Breast epithelium (tissue), 4 donors: ENCODE measurements around the gene FKBP6. TPM values are rescaled to one million over a fixed set of nuclear protein-coding genes. Genes with fewer than 3 reads are reported as not detected.

Experiments used
- DNase-seq, 2 donors: peaks; one replicate each; pipeline ENCODE4 v3.0.0-alpha.2; 2019; ENCODE audit warnings: low spot score in 2 of 2
- H3K27ac ChIP-seq, 2 donors: fragments of 200-600 bp; sonication (generic) in 1 of 2; one replicate each; pipeline ENCODE4 v1.5.1; 2016 to 2019; ENCODE audit warnings: mild to moderate bottlenecking in 1 of 2
- H3K27me3 ChIP-seq, 2 donors: fragments of 200-600 bp; sonication (generic) in 1 of 2; one replicate each; pipeline versions ENCODE4 v1.5.1 to v1.6.0; 2017 to 2019; ENCODE audit warnings: control low read depth in 1 of 2, mild to moderate bottlenecking in 1 of 2
- H3K36me3 ChIP-seq: fragments of 200-600 bp; one replicate; pipeline ENCODE4 v1.5.1; 2019
- H3K4me1 ChIP-seq, 2 donors: fragments of 200-600 bp; sonication (generic); one replicate each; pipeline ENCODE4 v1.5.1; 2016 to 2019; ENCODE audit warnings: control low read depth in 1 of 2
- H3K4me3 ChIP-seq, 3 donors: fragments of 200-600 bp; sonication (generic); 1 replicate in 2 of 3; 2 replicates in 1 of 3; pipeline ENCODE4 v1.5.1; 2016 to 2019; ENCODE audit warnings: mild to moderate bottlenecking in 3 of 3, moderate library complexity in 2 of 3
- H3K9me3 ChIP-seq, 2 donors: fragments of 200-600 bp; sonication (generic) in 1 of 2; one replicate each; pipeline ENCODE4 v1.5.1; 2016 to 2019; ENCODE audit warnings: control low read depth in 1 of 2
- POLR2A ChIP-seq: fragments of 450-650 bp; IDR thresholded peaks from one replicate; pipeline ENCODE4 v1.6.1; 2016; ENCODE audit warnings: antibody characterized with exemption, mild to moderate bottlenecking, moderate library complexity
- POLR2AphosphoS5 ChIP-seq, 3 donors: sonication (generic); formaldehyde crosslinking; IDR thresholded peaks; one replicate each; pipeline ENCODE4 v1.6.1; 2017; ENCODE audit warnings: antibody characterized with exemption in 3 of 3
- intact Hi-C: fragments of 100-400 bp; cut with DNase I; formaldehyde crosslinking; loops from one replicate; pipeline ENCODE4 v1.15.1; 2023; ENCODE audit warnings: low total_unique reads
- total RNA-seq, 3 donors: library from RNA; depleted of rRNA; stranded (reverse); fragments of >200 nt; gene quantifications; one replicate each; pipeline ENCODE4 v1.1.0, GENCODE V29; 2016
- TF ChIP-seq, protein P1 (sequence below), 3 donors: fragments of 450-650 bp; IDR thresholded peaks; one replicate each; pipeline ENCODE4 v1.5.1; 2016 to 2017; ENCODE audit warnings: antibody characterized with exemption in 3 of 3, mild to moderate bottlenecking in 3 of 3, moderate library complexity in 3 of 3

FKBP6 gene
- total RNA-seq, 3 donors from 2014 or later: not detected

- Histone ChIP-seq H3K36me3 (no peaks in the 10 kb centered on the region), H3K27me3 (no peaks in the 10 kb centered on the region), H3K9me3 (no peaks in the 10 kb centered on the region), H3K4me3 (no peak overlapping the region), H3K4me1 (no peaks in the 10 kb centered on the region), H3K27ac (no peak overlapping the region)
- intact Hi-C loops: no loop called here
- TF ChIP-seq, protein P1, sequence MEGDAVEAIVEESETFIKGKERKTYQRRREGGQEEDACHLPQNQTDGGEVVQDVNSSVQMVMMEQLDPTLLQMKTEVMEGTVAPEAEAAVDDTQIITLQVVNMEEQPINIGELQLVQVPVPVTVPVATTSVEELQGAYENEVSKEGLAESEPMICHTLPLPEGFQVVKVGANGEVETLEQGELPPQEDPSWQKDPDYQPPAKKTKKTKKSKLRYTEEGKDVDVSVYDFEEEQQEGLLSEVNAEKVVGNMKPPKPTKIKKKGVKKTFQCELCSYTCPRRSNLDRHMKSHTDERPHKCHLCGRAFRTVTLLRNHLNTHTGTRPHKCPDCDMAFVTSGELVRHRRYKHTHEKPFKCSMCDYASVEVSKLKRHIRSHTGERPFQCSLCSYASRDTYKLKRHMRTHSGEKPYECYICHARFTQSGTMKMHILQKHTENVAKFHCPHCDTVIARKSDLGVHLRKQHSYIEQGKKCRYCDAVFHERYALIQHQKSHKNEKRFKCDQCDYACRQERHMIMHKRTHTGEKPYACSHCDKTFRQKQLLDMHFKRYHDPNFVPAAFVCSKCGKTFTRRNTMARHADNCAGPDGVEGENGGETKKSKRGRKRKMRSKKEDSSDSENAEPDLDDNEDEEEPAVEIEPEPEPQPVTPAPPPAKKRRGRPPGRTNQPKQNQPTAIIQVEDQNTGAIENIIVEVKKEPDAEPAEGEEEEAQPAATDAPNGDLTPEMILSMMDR (IDR thresholded peaks at IDR 0.05): no peak
- TF ChIP-seq POLR2AphosphoS5 (IDR thresholded peaks at IDR 0.05): no peak
- no peak for TF ChIP-seq POLR2A
- DNase-seq: no peak
Observed at GRCh38 chr7:73332447-73332846, 4.5 kb downstream of the FKBP6 start.

GRCh38 chr7:73338321-73338720, 10.4 kb downstream of the FKBP6 start:
- Histone ChIP-seq H3K9me3 (no peaks in the 10 kb centered on the region), H3K36me3 (no peaks in the 10 kb centered on the region), H3K27ac (no peak overlapping the region), H3K4me1 (no peaks in the 10 kb centered on the region), H3K4me3 (no peak overlapping the region), H3K27me3 (no peaks in the 10 kb centered on the region)
- TF ChIP-seq POLR2A: no peak
- intact Hi-C loops: no loop called here
- no peak for DNase-seq

DNA sequence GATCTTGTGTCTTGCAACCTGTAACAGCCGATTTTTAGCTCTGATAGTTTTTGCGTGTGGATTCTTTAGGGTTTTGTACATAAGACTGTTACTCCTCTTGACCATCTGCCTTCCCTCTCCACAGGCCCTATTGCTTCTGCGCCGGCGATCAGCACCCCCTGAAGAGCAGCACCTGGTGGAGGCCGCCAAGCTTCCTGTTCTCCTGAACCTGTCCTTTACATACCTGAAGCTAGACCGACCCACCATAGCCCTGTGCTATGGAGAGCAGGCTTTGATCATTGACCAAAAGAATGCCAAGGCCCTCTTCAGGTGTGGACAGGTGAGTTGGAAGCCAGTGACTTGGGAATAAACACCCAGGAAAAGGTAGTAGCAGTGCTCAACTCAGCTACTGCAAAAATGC, 12.6 kb downstream of the FKBP6 start:
- no peaks in the 10 kb centered on the region for H3K9me3 ChIP-seq
- H3K36me3 ChIP-seq: no peaks in the 10 kb centered on the region
- intact Hi-C loops: no loop called here
- no peak overlapping the region for H3K4me3 ChIP-seq
- no peaks in the 10 kb centered on the region for H3K4me1 ChIP-seq
- DNase-seq: no peak
- TF ChIP-seq POLR2AphosphoS5 (IDR thresholded peaks at IDR 0.05): no peak
- TF ChIP-seq POLR2A: no peak
- TF ChIP-seq, protein P1 (IDR thresholded peaks at IDR 0.05): no peak
- no peaks in the 10 kb centered on the region for H3K27me3 ChIP-seq
- no peak overlapping the region for H3K27ac ChIP-seq

- H3K36me3 ChIP-seq: no peaks in the 10 kb centered on the region
- H3K9me3 ChIP-seq: no peaks in the 10 kb centered on the region
- TF ChIP-seq, protein P1 (IDR thresholded peaks at IDR 0.05): no peak
- TF ChIP-seq POLR2AphosphoS5 (IDR thresholded peaks at IDR 0.05) (no peak), POLR2A (no peak)
- DNase-seq: no peak
- no peaks in the 10 kb centered on the region for H3K4me1 ChIP-seq
- H3K4me3 ChIP-seq: no peak overlapping the region
- intact Hi-C loops: no loop called here
- no peaks in the 10 kb centered on the region for H3K27me3 ChIP-seq
- H3K27ac ChIP-seq: no peak overlapping the region
Observed at GRCh38 chr7:73341877-73342276, 13.9 kb downstream of the FKBP6 start.

- Histone ChIP-seq H3K9me3 (no peaks in the 10 kb centered on the region), H3K27ac (no peak overlapping the region), H3K27me3 (no peaks in the 10 kb centered on the region), H3K4me1 (no peaks in the 10 kb centered on the region), H3K36me3 (no peaks in the 10 kb centered on the region), H3K4me3 (peak overlapping the region; percentile 2 to 47 (median 27))
- intact Hi-C loops: no loop called here
- DNase-seq: no peak
- TF ChIP-seq, protein P1 (IDR thresholded peaks at IDR 0.05): peak in 2 of 3 donors; percentile 38
- no peak for TF ChIP-seq POLR2A
Observed at GRCh38 chr7:73342645-73343044, 14.7 kb downstream of the FKBP6 start.
